Measurements from ENCODE around the gene ZEB1.
"Not testable (repeated sequence)": the region's sequence is repeated elsewhere in the genome, so short reads cannot be mapped to it uniquely, and the experiment has no call there.

The ZEB1 gene

GRCh38 chr10:31318382-31318853, 598 bp upstream of the ZEB1 start:
- no peak for DNase-seq (ENCODE audit: low spot score)

DNA sequence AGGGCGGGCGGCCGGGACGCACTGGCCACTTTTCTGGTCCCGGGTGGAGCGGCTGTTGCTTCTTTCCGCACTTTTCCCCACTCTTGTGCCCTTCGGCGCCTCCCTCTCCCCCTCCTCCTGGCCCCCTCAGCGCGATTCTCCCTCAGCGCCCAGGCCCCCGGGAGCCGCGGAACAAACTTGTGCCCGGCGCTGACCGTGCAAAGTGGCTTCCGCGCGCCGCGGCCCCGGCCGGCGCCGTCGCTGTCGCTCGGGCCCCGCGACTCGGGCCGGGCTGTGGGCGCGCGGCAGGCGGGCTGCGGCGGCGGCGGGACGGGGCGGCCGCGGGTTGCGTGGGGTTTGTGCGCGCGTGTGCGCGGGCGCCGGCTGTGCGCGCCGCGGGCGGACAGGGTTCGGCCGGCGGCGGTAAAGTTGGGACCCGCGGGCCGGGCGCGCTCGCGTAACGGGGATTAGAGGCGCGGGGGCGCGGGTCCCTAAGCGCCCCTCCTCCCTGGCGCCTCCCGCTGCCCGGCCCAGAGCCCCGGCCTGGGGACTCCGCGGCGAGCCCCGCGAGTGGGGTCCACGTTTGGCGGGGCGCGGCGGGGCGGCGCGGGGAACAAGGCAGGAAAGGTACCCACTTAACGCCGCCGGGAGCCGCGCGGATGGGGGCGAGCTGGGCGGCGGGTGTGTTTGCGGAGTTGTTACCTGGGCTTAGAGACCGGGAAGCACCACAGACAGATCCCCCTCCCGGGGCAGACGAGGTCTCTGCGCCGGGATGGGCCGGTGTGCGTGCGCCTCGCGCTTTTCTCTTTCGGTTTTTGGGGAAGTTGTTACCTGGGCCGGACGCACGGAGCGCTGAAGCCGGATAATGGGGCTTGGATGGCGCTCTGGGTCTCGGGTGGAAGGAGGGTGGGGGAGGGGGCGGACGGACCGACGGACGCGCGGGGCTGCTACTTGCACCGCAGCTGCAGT, 860 bp downstream of the ZEB1 start:
- peak; percentile 34 for DNase-seq (ENCODE audit: low spot score)

GRCh38 chr10:31320550-31321211, 1.7 kb downstream of the ZEB1 start:
- DNase-seq (ENCODE audit: low spot score), result no peak

DNA sequence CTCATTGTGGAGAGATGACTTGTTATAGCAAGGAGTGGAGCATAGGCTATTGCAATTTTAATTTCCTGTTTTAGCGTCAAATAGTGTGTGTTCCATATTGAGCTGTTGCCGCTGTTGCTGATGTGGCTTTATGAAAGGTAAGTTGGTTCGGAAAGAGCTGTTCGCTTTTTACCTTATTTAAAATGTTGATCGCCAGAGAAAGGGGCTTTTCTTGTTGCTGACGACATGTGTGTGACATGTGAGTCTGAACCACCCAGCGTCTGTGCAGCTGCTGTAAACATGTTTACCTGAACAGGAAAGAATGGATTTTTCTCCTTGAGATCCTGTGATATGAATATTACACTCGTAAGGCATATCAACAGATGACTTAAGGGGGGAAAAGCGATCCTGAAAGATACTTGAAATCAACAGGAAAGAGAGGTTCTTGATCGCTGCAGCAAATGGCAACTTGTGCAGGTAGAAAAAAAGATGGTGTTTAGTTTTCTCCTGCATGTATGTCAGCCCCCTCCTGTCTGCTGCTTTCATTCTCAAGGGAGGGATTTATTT, 2.5 kb downstream of the ZEB1 start:
- DNase-seq (ENCODE audit: low spot score), result peak; percentile 31

GRCh38 chr10:31322647-31323046, 3.6 kb downstream of the ZEB1 start:
- DNase-seq (ENCODE audit: low spot score), result peak; percentile 14

DNA sequence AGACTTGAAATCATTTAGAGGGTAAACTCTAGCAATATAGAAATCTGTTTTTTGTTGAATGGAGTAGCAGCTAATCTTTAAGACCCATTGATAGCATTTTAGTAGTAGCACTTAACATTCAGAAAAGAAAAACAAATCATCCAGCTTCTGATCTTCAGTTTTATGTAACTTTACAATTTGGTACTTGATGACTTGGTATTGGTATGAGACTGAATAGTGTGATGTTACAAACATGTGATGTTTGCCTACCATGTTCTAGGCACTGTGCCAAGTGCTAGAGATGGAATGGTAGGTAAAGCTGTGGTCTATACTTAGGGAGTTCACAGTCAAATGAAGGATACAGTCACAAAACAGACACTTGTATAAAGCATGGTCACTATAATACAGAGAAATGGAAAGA, 21.3 kb downstream of the ZEB1 start:
- DNase-seq (ENCODE audit: low spot score), result no peak

- no peak for DNase-seq (ENCODE audit: low spot score)
These were observed 22.5 kb downstream of the ZEB1 start for GRCh38 chr10:31341552-31341951.

GRCh38 chr10:31343009-31343408, 24.0 kb downstream of the ZEB1 start:
- DNase-seq (ENCODE audit: low spot score), result no peak

GRCh38 chr10:31343551-31343950, 24.5 kb downstream of the ZEB1 start:
- DNase-seq (ENCODE audit: low spot score), result no peak

- no peak for DNase-seq (ENCODE audit: low spot score)
These were observed 26.9 kb downstream of the ZEB1 start for GRCh38 chr10:31345886-31346285.

GRCh38 chr10:31346953-31347352, 27.9 kb downstream of the ZEB1 start:
- DNase-seq (ENCODE audit: low spot score), result no peak

GRCh38 chr10:31347705-31348104, 28.7 kb downstream of the ZEB1 start:
- DNase-seq (ENCODE audit: low spot score), result no peak

- DNase-seq (ENCODE audit: low spot score), result no peak
These were observed 31.9 kb downstream of the ZEB1 start for GRCh38 chr10:31350891-31351290.

DNA sequence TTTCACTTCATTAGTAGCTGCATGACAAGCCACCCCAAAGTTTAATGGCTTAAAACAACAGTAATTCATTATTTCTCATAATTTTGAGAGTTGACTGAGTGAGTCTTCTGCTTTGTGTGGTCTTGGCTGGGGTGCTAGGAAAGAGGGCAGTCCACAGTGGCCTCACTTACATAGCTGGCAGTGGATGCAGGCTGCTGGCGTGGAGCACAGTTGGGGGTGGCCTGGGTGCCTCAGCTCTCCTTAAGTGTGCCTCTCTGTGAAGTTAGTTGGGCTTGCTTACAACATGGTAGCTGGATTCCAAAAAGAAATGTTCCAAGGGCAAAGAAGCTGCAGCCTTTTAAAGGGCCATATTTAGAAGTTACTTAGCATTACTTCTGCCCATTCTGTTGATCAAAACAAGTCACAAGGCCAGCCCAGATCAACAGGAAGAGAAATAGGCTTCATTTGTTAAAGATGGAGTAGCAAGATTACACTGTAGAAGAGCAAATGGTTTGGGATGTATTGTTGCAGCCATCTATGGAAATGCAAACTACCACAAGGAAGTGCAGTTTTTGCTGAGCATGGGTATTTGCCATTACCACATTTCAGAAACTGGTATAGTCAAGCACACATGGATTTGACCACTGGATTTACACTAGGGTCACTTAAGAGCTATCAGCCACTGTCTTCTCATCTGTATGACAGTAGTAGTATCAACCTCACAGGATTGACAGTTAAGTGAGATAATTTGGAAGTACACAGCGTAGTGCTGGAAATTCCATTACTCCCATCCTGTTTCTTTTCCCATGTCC, 33.6 kb downstream of the ZEB1 start:
- DNase-seq (ENCODE audit: low spot score), result no peak

GRCh38 chr10:31353574-31353973, 34.6 kb downstream of the ZEB1 start:
- peak; percentile 51 for DNase-seq (ENCODE audit: low spot score)

DNA sequence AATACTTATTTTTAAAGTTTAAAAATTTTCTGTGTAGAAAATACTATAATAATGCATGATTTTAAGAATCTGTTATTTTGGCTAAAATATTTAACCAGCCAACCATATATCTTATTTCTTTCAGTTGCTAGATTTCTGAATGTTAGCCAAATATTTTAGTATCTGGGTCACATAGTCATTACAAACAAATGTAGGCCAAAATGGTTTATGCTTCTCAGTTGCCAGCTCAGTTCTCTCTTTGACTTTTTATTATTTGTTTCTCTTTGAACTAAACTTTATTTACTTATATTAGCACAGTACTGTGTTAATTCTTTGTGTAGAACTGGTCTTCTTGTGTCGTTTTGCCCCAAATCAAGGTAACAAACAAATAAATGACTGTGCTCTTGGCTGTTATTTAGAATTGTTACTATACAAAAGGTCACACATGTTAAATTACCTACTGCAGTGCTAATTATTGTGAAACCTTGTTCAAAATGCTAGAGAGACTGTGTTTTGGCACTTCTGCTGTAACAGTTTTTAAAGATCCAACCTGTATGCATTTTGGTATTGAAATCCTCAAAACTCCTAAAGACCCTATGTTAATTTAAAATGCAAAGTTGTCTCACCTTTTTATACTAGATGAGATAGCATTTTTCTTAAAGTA, 39.8 kb downstream of the ZEB1 start:
- no peak for DNase-seq (ENCODE audit: low spot score)

DNA sequence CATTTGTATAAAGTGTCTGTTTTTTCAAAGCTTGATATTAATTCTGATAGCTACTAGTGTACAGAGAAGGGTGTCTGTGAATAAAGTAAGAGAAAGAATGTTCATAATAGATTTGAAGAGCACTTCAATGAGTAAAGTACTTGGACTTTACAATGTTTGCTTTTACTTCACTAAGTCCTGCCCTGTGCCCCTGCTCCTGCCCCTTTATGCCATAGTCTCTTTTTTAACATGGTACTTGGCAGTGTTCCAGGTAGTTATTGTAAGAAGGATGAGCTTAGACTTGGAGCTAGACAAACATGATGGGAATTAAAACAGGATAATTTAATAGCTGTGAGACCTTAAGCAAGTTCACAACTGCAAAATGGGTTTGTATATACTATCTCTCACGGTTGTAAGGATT, 41.0 kb downstream of the ZEB1 start:
- no peak for DNase-seq (ENCODE audit: low spot score)

- DNase-seq (ENCODE audit: low spot score), result not testable (repeated sequence)
These were observed 42.5 kb downstream of the ZEB1 start for GRCh38 chr10:31361475-31361874.

- DNase-seq (ENCODE audit: low spot score), result no peak
These were observed 43.1 kb downstream of the ZEB1 start for GRCh38 chr10:31362023-31362641.

DNA sequence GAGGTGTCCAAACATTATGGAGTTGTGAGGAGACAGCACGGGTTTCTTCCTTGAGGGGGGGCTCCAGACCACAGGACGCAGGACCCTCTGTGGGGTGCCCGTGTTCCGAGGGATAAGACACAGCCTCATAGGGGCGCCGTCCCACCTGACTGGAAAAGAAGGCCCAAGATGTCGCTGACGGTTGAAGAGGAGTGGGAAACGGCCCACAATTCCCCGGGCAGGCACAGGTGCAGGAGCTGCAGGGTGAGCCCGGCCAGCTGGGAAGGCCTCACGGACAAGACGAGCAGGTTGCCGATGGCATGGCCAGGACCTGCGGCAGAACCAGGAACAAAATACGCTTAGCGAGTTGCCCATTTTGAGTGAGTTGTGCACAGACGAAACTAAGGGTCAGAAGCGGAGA, 44.7 kb downstream of the ZEB1 start:
- not testable (repeated sequence) for DNase-seq (ENCODE audit: low spot score)

GRCh38 chr10:31364238-31364637, 45.2 kb downstream of the ZEB1 start:
- DNase-seq (ENCODE audit: low spot score), result not testable (repeated sequence)

All from CD4-positive, alpha-beta T cell treated with Interleukin-6 at 100 ng/mL for 8 hours (primary cell).